Calu3 (cell line): Measurements from ENCODE around the gene RPS6KA6. TPM values are rescaled to one million over a fixed set of nuclear protein-coding genes. Genes with fewer than 3 reads are reported as not detected.

Source experiments
- BruUV-seq: library from RNA; stranded (reverse); fragments of 400-500 nt; replicated peaks from 2 replicates; lab custom pipeline; 2021; lab: Mats Ljungman, UMichigan
- CTCF ChIA-PET: fragments of 300-600 bp; sonication (Branson Sonifier 250); formaldehyde crosslinking; loops from one replicate; lab custom pipeline; 2022; ENCODE audit warnings: antibody characterized with exemption; lab: Charles Lee
- DNase-seq: peaks from one replicate; pipeline ENCODE4 v3.0.0; 2022
- H3K27ac Mint-ChIP-seq: one replicate; pipeline ENCODE4 v1.8.0; 2022; ENCODE audit warnings: mixed read lengths; ENCODE audit not compliant: unreplicated experiment
- H3K27me3 Mint-ChIP-seq: one replicate; pipeline ENCODE4 v1.8.0; 2022; ENCODE audit warnings: mixed read lengths; ENCODE audit not compliant: unreplicated experiment
- H3K36me3 Mint-ChIP-seq: one replicate; pipeline ENCODE4 v1.8.0; 2022; ENCODE audit warnings: mild to moderate bottlenecking, moderate library complexity, mixed read lengths; ENCODE audit not compliant: insufficient read depth, unreplicated experiment
- H3K4me1 Mint-ChIP-seq: one replicate; pipeline ENCODE4 v1.8.0; 2022; ENCODE audit warnings: mild to moderate bottlenecking, low read depth, mixed read lengths; ENCODE audit not compliant: unreplicated experiment
- H3K4me3 Mint-ChIP-seq: one replicate; pipeline ENCODE4 v1.8.0; 2022; ENCODE audit warnings: mild to moderate bottlenecking, low read depth, moderate library complexity, mixed read lengths; ENCODE audit not compliant: unreplicated experiment
- H3K9me3 Mint-ChIP-seq: one replicate; pipeline ENCODE4 v1.8.0; 2022; ENCODE audit warnings: low read depth, mixed read lengths; ENCODE audit not compliant: unreplicated experiment
- CTCF ChIP-seq: fragments of 200-600 bp; IDR thresholded peaks from one replicate; pipeline ENCODE4 v1.8.0; 2022; ENCODE audit warnings: antibody characterized with exemption; ENCODE audit not compliant: unreplicated experiment
- intact Hi-C: fragments of 100-400 bp; cut with micrococcal nuclease; formaldehyde crosslinking; loops from one replicate; pipeline ENCODE4 v1.10.0; 2022; ENCODE audit not compliant: unreplicated experiment
- total RNA-seq: library from RNA; stranded (reverse); gene quantifications from 2 replicates; pipeline ENCODE4 v1.2.3, GENCODE V29; 2022

RPS6KA6 gene
- total RNA-seq, 1 experiment from 2014 or later = 3.8 TPM

DNA sequence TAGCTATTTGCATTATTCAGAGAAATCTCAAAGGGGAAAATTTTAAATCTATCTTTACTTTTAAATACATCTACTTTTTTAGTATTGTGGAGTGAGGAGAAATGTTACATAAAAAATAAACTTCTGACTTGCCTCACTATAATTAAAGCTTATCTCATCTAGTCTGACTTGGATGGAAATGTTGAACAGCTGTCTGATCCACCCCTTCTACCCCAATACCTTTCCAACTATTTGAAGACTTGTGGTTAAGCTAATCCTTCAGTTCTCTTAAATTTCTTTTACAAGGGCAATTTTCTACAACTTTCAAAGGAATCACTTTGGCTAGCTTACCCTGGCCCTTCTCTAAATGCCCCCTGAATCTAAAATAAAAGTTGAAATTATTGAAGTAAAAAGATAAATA is 17.3 kb upstream of the RPS6KA6 start:
- intact Hi-C loops = loop anchor here (10.0 kb wide), 1 partner anchor 130 kb away; no protein-coding TSS in a partner anchor
- DNase-seq = no peak
- Mint-ChIP-seq H3K27ac (no peak overlapping the region), H3K27me3 (no peaks in the 10 kb centered on the region), H3K4me1 (peaks cover 7% of the 10 kb centered on the region), H3K36me3 (no peaks in the 10 kb centered on the region), H3K4me3 (no peak overlapping the region), H3K9me3 (no peaks in the 10 kb centered on the region)
- TF ChIP-seq CTCF = no peak
- BruUV-seq = no TSS peak
- CTCF ChIA-PET = no interaction called here

DNA sequence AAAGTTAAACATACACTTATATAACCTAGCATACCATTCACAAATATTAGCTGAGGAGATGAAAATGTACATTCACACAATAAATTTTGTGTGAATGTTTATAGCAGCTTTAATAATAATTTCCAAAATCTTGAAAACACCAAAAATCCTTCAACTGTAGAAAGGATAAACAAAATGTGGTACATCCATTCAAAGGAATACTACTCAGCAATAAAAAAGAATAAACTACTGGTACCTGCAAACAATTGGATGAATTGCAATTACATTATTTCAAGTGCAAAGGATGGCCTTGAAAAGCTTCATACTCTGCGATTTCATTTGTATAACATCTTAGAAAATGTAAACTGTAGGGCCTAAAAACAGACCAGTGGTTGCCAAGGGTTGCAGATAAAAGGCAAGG is 11.7 kb upstream of the RPS6KA6 start:
- no peaks in the 10 kb centered on the region for H3K36me3 Mint-ChIP-seq
- no peak for TF ChIP-seq CTCF

DNA sequence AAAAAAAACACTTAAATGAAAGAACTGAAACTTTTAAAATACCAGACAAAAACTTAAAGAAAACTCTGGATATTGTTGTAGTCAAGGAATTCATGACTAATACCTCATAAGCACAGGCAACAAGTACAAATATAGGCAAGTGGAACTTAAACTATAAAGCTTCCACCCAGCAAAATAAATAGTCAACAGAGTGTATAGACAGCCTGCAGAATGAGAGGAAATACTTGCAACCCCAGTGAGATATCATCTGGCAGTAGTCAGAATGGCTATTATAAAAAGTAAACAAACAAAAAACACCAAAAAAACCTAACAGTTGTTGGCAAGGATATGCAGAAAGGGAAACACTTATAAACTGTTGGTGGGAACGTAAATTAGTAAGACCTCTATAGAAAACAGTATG is 9.6 kb upstream of the RPS6KA6 start:
- no peaks in the 10 kb centered on the region for H3K4me1 Mint-ChIP-seq
- no peak overlapping the region for H3K27ac Mint-ChIP-seq
- BruUV-seq = no TSS peak
- TF ChIP-seq CTCF = no peak
- CTCF ChIA-PET = no interaction called here
- H3K36me3 Mint-ChIP-seq = no peaks in the 10 kb centered on the region
- no peak overlapping the region for H3K4me3 Mint-ChIP-seq
- H3K27me3 Mint-ChIP-seq = no peaks in the 10 kb centered on the region
- peaks cover 5% of the 10 kb centered on the region for H3K9me3 Mint-ChIP-seq
- no peak for DNase-seq
- intact Hi-C loops = no loop called here

More for the DNA sequence above, 11.7 kb upstream of the RPS6KA6 start:
- Mint-ChIP-seq H3K27ac (no peak overlapping the region), H3K27me3 (no peaks in the 10 kb centered on the region), H3K9me3 (peaks cover 5% of the 10 kb centered on the region), H3K4me3 (no peak overlapping the region), H3K4me1 (no peaks in the 10 kb centered on the region)
- no TSS peak for BruUV-seq
- CTCF ChIA-PET = no interaction called here
- no peak for DNase-seq
- intact Hi-C loops = loop anchor here (10.0 kb wide), 1 partner anchor 135 kb away; no protein-coding TSS in a partner anchor

GRCh38 chrX:84192006-84192405 is 4.0 kb upstream of the RPS6KA6 start:
- Mint-ChIP-seq H3K36me3 (peaks cover 13% of the 10 kb centered on the region), H3K9me3 (peaks cover 10% of the 10 kb centered on the region), H3K27ac (no peak overlapping the region), H3K4me3 (no peak overlapping the region), H3K27me3 (no peaks in the 10 kb centered on the region), H3K4me1 (no peaks in the 10 kb centered on the region)
- CTCF ChIA-PET = no interaction called here
- no peak for DNase-seq
- BruUV-seq = no TSS peak
- TF ChIP-seq CTCF = no peak
- intact Hi-C loops = no loop called here
